GM12872 (cell line): ENCODE measurements around the gene MYH6.

Source experiments
- TF ChIP-seq, protein P1 (sequence below): IDR thresholded peaks from 3 replicates; pipeline ENCODE4 v1.5.1; 2011; ENCODE audit warnings: low read depth, mild to moderate bottlenecking, low read length, moderate library complexity; ENCODE audit not compliant: insufficient read depth

Gene MYH6

DNA sequence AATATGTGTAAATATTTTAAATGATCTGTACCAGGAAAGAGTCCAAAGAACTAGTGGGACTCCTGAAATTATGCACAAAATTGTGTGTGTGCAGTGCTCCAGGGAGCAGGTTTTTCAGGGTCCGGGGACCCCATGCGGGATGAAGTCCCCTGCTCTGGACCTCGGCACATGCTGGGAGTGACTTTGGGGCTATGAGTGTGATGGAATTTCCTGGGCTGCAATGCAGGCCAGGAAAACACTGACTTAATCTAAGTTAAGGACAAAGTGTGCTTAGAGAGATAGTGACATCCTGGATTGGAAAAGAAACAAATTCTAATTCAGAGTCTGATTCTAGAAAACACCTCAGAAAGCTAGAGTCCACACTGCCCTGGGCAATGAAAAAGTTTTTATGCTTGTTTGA is 6.2 kb upstream of the MYH6 start:
- TF ChIP-seq, protein P1, sequence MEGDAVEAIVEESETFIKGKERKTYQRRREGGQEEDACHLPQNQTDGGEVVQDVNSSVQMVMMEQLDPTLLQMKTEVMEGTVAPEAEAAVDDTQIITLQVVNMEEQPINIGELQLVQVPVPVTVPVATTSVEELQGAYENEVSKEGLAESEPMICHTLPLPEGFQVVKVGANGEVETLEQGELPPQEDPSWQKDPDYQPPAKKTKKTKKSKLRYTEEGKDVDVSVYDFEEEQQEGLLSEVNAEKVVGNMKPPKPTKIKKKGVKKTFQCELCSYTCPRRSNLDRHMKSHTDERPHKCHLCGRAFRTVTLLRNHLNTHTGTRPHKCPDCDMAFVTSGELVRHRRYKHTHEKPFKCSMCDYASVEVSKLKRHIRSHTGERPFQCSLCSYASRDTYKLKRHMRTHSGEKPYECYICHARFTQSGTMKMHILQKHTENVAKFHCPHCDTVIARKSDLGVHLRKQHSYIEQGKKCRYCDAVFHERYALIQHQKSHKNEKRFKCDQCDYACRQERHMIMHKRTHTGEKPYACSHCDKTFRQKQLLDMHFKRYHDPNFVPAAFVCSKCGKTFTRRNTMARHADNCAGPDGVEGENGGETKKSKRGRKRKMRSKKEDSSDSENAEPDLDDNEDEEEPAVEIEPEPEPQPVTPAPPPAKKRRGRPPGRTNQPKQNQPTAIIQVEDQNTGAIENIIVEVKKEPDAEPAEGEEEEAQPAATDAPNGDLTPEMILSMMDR = no peak

- TF ChIP-seq, protein P1 = no peak
These were observed 5.6 kb upstream of the MYH6 start for GRCh38 chr14:23413681-23414080.

GRCh38 chr14:23411563-23412525 is 3.8 kb upstream of the MYH6 start:
- TF ChIP-seq, protein P1 = no peak

DNA sequence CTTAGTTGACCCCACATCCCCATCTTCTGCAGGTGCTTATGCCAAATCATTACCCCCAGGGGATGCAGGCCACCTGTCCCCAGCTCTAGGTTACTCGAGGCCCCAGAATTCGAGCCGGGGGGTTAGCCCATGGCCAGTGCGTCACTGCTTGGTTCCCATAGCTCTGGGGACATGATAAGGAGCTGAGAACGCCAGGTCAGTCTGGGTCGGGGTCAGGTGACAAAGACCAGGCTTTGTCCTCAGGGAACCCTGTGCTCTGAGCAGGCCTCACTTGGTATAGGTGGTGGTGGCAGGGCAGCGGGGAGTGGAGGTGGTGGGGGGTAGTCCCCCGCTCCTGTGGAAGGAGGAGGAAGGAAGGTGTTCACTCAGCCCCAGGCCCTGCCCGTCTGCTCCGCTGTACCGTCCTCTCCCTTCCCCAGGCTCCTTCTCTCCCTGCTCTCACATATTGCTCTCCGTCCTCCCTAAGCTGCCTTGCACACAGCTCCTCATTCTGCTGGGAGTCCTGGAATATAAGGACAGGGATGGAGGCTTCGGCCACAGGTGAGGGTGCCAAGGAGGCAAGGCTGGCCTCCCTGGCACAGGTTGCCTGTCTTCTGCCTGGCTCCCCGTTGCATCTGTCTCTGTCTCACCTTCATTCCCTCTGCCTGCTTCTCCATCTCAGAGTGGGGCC is 2.0 kb upstream of the MYH6 start:
- TF ChIP-seq, protein P1 = no peak

GRCh38 chr14:23409475-23409874 is 1.4 kb upstream of the MYH6 start:
- TF ChIP-seq, protein P1 = no peak

DNA sequence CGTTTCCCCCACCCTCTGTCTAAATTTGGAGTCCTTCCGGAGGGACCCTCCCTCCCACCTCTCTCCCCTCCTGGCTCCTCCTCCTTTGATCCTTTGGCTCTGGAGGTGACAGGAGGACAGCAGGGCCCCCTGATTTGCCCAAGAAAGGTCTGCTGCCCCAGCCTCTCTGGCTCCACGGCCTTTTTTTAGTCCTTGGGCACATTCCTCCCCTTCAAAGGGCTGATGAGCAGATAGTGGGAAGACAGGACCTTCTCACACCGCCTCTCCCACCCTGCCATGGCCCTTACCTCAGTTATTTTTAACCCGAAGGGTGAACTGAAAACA is 196 bp upstream of the MYH6 start:
- TF ChIP-seq, protein P1 = no peak

- TF ChIP-seq, protein P1 = no peak
These were observed 1.2 kb downstream of the MYH6 start for GRCh38 chr14:23406725-23407355.
